ENCODE measurements around the gene NOTUM.

Gene NOTUM

GRCh38 chr17:81905424-81905875, 55.5 kb downstream of the NOTUM start:
- no peak for TF ChIP-seq ZNF274 (IDR thresholded peaks at IDR 0.05; ENCODE audit: low read depth, low read length)
- no peaks in the 10 kb centered on the region for H3K9me3 ChIP-seq (ENCODE audit: insufficient read depth, low read length)
- peaks cover 20% of the 10 kb centered on the region for H3K4me1 ChIP-seq (ENCODE audit: insufficient read depth, insufficient read length)
- H3K36me3 ChIP-seq (ENCODE audit: insufficient read depth, insufficient read length, low read length): peaks cover 63% of the 10 kb centered on the region
- no peak overlapping the region for H3K9ac ChIP-seq (ENCODE audit: insufficient read length, low read depth)
- peaks cover 21% of the 10 kb centered on the region for H3K27me3 ChIP-seq (ENCODE audit: insufficient read depth, insufficient read length)
- H3K4me3 ChIP-seq (ENCODE audit: insufficient read length, low read depth): no peak overlapping the region
- DNase-seq (ENCODE audit: low read depth, low spot score): no peak

GRCh38 chr17:81904600-81905423, 56.2 kb downstream of the NOTUM start:
- Histone ChIP-seq H3K4me1 (ENCODE audit: insufficient read depth, insufficient read length) (peaks cover 18% of the 10 kb centered on the region), H3K36me3 (ENCODE audit: insufficient read depth, insufficient read length, low read length) (peaks cover 69% of the 10 kb centered on the region), H3K27me3 (ENCODE audit: insufficient read depth, insufficient read length) (peaks cover 16% of the 10 kb centered on the region)

GRCh38 chr17:81903896-81904599, 56.9 kb downstream of the NOTUM start:
- DNase-seq (ENCODE audit: low read depth, low spot score): no peak
- peaks cover 72% of the 10 kb centered on the region for H3K36me3 ChIP-seq (ENCODE audit: insufficient read depth, insufficient read length, low read length)
- no peaks in the 10 kb centered on the region for H3K9me3 ChIP-seq (ENCODE audit: insufficient read depth, low read length)
- H3K4me1 ChIP-seq (ENCODE audit: insufficient read depth, insufficient read length): peaks cover 22% of the 10 kb centered on the region
- no peak overlapping the region for H3K9ac ChIP-seq (ENCODE audit: insufficient read length, low read depth)
- peaks cover 16% of the 10 kb centered on the region for H3K27me3 ChIP-seq (ENCODE audit: insufficient read depth, insufficient read length)
- H3K4me3 ChIP-seq (ENCODE audit: insufficient read length, low read depth): no peak overlapping the region
- no peak for TF ChIP-seq SUZ12 (IDR thresholded peaks at IDR 0.05; ENCODE audit: extremely low read depth, insufficient read depth, insufficient read length)
- TF ChIP-seq ZNF274 (IDR thresholded peaks at IDR 0.05; ENCODE audit: low read depth, low read length): no peak
- no peak for TF ChIP-seq YY1 (IDR thresholded peaks at IDR 0.05; ENCODE audit: insufficient read depth, insufficient read length)

More at GRCh38 chr17:81904600-81905423, 56.2 kb downstream of the NOTUM start:
- TF ChIP-seq SUZ12 (IDR thresholded peaks at IDR 0.05; ENCODE audit: extremely low read depth, insufficient read depth, insufficient read length) (no peak), ZNF274 (IDR thresholded peaks at IDR 0.05; ENCODE audit: low read depth, low read length) (no peak), YY1 (IDR thresholded peaks at IDR 0.05; ENCODE audit: insufficient read depth, insufficient read length) (no peak)
- Histone ChIP-seq H3K9ac (ENCODE audit: insufficient read length, low read depth) (no peak overlapping the region), H3K9me3 (ENCODE audit: insufficient read depth, low read length) (no peaks in the 10 kb centered on the region), H3K4me3 (ENCODE audit: insufficient read length, low read depth) (no peak overlapping the region)
- DNase-seq (ENCODE audit: low read depth, low spot score): no peak

- Histone ChIP-seq H3K4me1 (ENCODE audit: insufficient read depth, insufficient read length) (peaks cover 23% of the 10 kb centered on the region), H3K27me3 (ENCODE audit: insufficient read depth, insufficient read length) (peaks cover 16% of the 10 kb centered on the region), H3K36me3 (ENCODE audit: insufficient read depth, insufficient read length, low read length) (peaks cover 68% of the 10 kb centered on the region), H3K9me3 (ENCODE audit: insufficient read depth, low read length) (no peaks in the 10 kb centered on the region), H3K9ac (ENCODE audit: insufficient read length, low read depth) (no peak overlapping the region), H3K4me3 (ENCODE audit: insufficient read length, low read depth) (no peak overlapping the region)
- TF ChIP-seq YY1 (IDR thresholded peaks at IDR 0.05; ENCODE audit: insufficient read depth, insufficient read length): no peak
- TF ChIP-seq ZNF274 (IDR thresholded peaks at IDR 0.05; ENCODE audit: low read depth, low read length): no peak
- TF ChIP-seq SUZ12 (IDR thresholded peaks at IDR 0.05; ENCODE audit: extremely low read depth, insufficient read depth, insufficient read length): no peak
- DNase-seq (ENCODE audit: low read depth, low spot score): no peak
Measured at GRCh38 chr17:81903415-81903831, 57.6 kb downstream of the NOTUM start.

- Histone ChIP-seq H3K36me3 (ENCODE audit: insufficient read depth, insufficient read length, low read length) (peaks cover 62% of the 10 kb centered on the region), H3K4me1 (ENCODE audit: insufficient read depth, insufficient read length) (peaks cover 27% of the 10 kb centered on the region), H3K9ac (ENCODE audit: insufficient read length, low read depth) (peak overlapping the region; percentile 78), H3K27me3 (ENCODE audit: insufficient read depth, insufficient read length) (peaks cover 16% of the 10 kb centered on the region), H3K9me3 (ENCODE audit: insufficient read depth, low read length) (no peaks in the 10 kb centered on the region), H3K4me3 (ENCODE audit: insufficient read length, low read depth) (peak overlapping the region; percentile 15)
- TF ChIP-seq ZNF274 (IDR thresholded peaks at IDR 0.05; ENCODE audit: low read depth, low read length) (no peak), YY1 (IDR thresholded peaks at IDR 0.05; ENCODE audit: insufficient read depth, insufficient read length) (no peak), SUZ12 (IDR thresholded peaks at IDR 0.05; ENCODE audit: extremely low read depth, insufficient read depth, insufficient read length) (no peak)
- no peak for DNase-seq (ENCODE audit: low read depth, low spot score)
Measured at GRCh38 chr17:81902653-81903414, 58.2 kb downstream of the NOTUM start.

Data from NT2/D1 (cell line).